ENCODE measurements around the gene KREMEN1. TPM values are rescaled to one million over a fixed set of nuclear protein-coding genes. Genes with fewer than 3 reads are reported as not detected.

KREMEN1 gene
- total RNA-seq, 1 donor from 2014 or later: 24.6 TPM

DNA sequence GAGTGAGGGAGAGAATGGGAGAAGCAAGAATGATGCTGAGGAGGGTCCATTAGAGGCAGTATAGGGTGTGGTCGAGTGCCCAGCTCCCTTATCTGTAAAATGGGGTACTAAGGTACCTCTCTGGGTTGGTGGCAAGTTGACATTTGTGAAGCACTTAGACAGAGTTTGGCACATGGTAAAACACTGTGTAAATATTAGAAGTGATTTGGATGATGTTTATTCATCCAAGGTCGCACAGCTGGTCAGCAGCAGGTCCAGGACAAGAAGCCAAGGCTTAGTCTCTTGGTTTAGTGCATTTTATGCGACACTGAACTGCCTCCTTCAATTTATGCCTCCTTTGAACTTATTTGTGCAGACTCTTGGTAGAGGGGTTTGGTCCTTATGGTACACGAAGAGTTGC lies 19.4 kb downstream of the KREMEN1 start:
- H3K9me3 ChIP-seq: no peaks in the 10 kb centered on the region
- intact Hi-C loops (cut with DNase I): no loop called here
- peak overlapping the region; percentile 53 for H3K27ac ChIP-seq
- H3K4me3 ChIP-seq: no peak overlapping the region
- H3K4me1 ChIP-seq: peaks cover 21% of the 10 kb centered on the region
- no peak for TF ChIP-seq POLR2AphosphoS5 (IDR thresholded peaks at IDR 0.05; ENCODE audit: insufficient read depth in 1 of 2, low read depth in 1 of 2)
- TF ChIP-seq, protein P1, sequence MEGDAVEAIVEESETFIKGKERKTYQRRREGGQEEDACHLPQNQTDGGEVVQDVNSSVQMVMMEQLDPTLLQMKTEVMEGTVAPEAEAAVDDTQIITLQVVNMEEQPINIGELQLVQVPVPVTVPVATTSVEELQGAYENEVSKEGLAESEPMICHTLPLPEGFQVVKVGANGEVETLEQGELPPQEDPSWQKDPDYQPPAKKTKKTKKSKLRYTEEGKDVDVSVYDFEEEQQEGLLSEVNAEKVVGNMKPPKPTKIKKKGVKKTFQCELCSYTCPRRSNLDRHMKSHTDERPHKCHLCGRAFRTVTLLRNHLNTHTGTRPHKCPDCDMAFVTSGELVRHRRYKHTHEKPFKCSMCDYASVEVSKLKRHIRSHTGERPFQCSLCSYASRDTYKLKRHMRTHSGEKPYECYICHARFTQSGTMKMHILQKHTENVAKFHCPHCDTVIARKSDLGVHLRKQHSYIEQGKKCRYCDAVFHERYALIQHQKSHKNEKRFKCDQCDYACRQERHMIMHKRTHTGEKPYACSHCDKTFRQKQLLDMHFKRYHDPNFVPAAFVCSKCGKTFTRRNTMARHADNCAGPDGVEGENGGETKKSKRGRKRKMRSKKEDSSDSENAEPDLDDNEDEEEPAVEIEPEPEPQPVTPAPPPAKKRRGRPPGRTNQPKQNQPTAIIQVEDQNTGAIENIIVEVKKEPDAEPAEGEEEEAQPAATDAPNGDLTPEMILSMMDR (IDR thresholded peaks at IDR 0.05): no peak
- TF ChIP-seq POLR2A (IDR thresholded peaks at IDR 0.05): no peak
- no peaks in the 10 kb centered on the region for H3K27me3 ChIP-seq
- peaks cover 0 to 22% of the 10 kb centered on the region in 2 donors for H3K36me3 ChIP-seq
- no peak for DNase-seq (ENCODE audit: extremely low spot score in 2 of 2)

DNA sequence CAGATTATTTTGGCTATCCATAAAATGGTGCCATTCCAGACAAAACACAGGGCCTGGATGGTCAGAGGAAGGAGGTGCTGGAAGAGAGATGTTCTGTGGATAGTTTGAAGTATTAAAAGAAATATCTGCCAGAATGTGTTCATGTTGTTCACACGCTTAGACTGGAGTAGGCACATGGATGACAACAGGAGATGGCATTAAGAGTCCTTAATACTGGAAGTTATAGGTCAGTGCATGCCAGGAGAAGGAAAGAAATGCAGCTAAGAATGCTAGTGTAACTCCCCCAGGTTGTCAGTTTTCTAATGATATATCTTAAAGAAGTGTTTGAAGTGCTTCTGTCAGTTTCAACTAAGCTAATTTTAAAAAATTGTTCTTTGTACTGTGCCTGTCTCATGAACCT lies 20.2 kb downstream of the KREMEN1 start:
- H3K9me3 ChIP-seq: no peaks in the 10 kb centered on the region
- TF ChIP-seq POLR2AphosphoS5 (IDR thresholded peaks at IDR 0.05; ENCODE audit: insufficient read depth in 1 of 2, low read depth in 1 of 2) (no peak), POLR2A (IDR thresholded peaks at IDR 0.05) (no peak)
- TF ChIP-seq, protein P1 (IDR thresholded peaks at IDR 0.05): no peak
- H3K27ac ChIP-seq: peak overlapping the region; percentile 53
- no peak overlapping the region for H3K4me3 ChIP-seq
- peaks cover 0 to 22% of the 10 kb centered on the region in 2 donors for H3K36me3 ChIP-seq
- no peak for DNase-seq (ENCODE audit: extremely low spot score in 2 of 2)
- intact Hi-C loops (cut with DNase I): no loop called here
- peaks cover 21% of the 10 kb centered on the region for H3K4me1 ChIP-seq
- no peaks in the 10 kb centered on the region for H3K27me3 ChIP-seq

DNA sequence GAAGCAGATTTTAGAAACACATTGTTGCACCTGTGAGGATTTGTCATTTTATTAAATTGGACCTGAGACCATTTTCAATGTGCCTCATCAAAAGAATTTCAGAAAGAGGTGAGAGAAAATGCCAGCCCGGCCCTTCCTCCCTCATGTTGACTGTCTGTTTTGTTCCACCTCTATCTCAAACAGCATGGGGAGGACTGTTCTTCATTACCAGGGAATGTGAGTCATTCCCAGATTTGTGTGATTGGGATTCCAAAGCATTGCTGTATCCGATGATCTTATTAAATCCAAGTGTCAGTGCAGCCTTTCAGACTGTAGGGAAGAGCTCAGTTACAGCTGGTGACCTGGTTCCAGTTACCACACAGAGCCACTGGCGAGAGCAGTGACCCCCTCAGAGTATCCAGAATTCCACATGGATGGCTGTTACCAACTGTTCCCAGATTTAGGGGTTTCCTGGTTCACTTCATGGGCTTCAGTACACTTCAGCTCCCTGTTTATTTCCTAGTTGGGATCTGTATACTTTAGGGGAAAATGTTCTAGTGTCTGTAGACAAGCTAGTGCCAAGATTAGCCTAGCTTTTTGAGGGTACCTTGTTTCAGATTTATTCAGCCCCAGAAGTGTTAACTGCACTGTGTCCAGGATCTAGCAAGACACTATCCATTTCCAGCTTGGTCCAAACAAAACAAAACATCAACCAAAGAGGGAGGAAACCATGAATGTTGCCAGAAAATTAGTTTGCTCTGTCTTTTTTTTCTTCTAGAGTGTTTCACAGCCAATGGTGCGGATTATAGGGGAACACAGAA lies 20.9 kb downstream of the KREMEN1 start:
- TF ChIP-seq, protein P1 (IDR thresholded peaks at IDR 0.05): no peak
- Histone ChIP-seq H3K9me3 (no peaks in the 10 kb centered on the region), H3K27ac (peak overlapping the region; percentile 22), H3K36me3 (peaks cover 0 to 22% of the 10 kb centered on the region in 2 donors), H3K4me3 (peak overlapping the region in 1 of 2 donors; percentile 11), H3K27me3 (no peaks in the 10 kb centered on the region), H3K4me1 (peaks cover 21% of the 10 kb centered on the region)
- intact Hi-C loops (cut with DNase I): no loop called here
- DNase-seq (ENCODE audit: extremely low spot score in 2 of 2): no peak

DNA sequence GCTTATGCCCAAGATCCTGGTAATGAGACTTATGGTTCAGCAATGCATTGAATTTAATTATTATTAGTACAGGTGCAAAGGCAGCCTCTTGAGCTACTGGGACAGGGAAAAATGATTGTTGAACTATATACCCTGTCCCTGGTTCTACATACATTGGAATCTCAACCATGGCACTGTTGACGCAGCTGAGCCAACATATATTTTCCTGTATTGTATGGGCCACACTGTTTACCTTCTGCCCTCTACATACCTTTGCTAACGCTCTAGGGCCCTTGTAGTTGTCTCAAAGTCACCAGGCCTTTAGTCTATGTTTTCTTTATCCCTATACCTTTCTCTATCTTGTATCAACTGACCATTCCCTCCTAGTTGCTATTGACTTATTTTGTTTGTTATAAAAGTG lies 22.6 kb downstream of the KREMEN1 start:
- DNase-seq (ENCODE audit: extremely low spot score in 2 of 2): no peak
- Histone ChIP-seq H3K27me3 (no peaks in the 10 kb centered on the region), H3K9me3 (no peaks in the 10 kb centered on the region), H3K36me3 (peaks cover 0 to 32% of the 10 kb centered on the region in 2 donors), H3K27ac (no peak overlapping the region), H3K4me3 (no peak overlapping the region), H3K4me1 (peaks cover 21% of the 10 kb centered on the region)
- intact Hi-C loops (cut with DNase I): no loop called here
- no peak for TF ChIP-seq POLR2A (IDR thresholded peaks at IDR 0.05)
- TF ChIP-seq, protein P1 (IDR thresholded peaks at IDR 0.05): no peak
- TF ChIP-seq POLR2AphosphoS5 (IDR thresholded peaks at IDR 0.05; ENCODE audit: insufficient read depth in 1 of 2, low read depth in 1 of 2): no peak
